ENCODE data around the gene STAB1. TPM values are rescaled to one million over a fixed set of nuclear protein-coding genes. Genes with fewer than 3 reads are reported as not detected.
A peak's percentile ranks its signal among the peaks of the same experiment; 100 is the strongest.

STAB1 gene
- total and polyA plus RNA-seq, 2 of the 8 experiments (the other 6 are each of a cell fraction or from before 2014, with no cell fraction given), result 1.0 to 1.9 TPM

- TF ChIP-seq USF2 (IDR thresholded peaks at IDR 0.05; ENCODE audit: low read length), result peak; percentile 85
- TF ChIP-seq CHD2 (IDR thresholded peaks at IDR 0.05; ENCODE audit: low read length), result peak; percentile 68
- TF ChIP-seq MAX (IDR thresholded peaks at IDR 0.05), result peak; percentile 98
- TF ChIP-seq RXRA (IDR thresholded peaks at IDR 0.05; ENCODE audit: insufficient read depth, low read depth, low read length), result no peak
- TF ChIP-seq SRF (IDR thresholded peaks at IDR 0.05; ENCODE audit: low read depth, low read length), result no peak
- peak; percentile 54 for TF ChIP-seq KDM4A (IDR thresholded peaks at IDR 0.05; ENCODE audit: low read depth, low read length, severe bottlenecking)
- peak; percentile 95 for TF ChIP-seq E2F6 (IDR thresholded peaks at IDR 0.05)
- no peak for TF ChIP-seq BCL11A (IDR thresholded peaks at IDR 0.05; ENCODE audit: low read depth in 2 of 2, low read length in 2 of 2)
- TF ChIP-seq CTBP2 (IDR thresholded peaks at IDR 0.05; ENCODE audit: borderline replicate concordance, insufficient read depth, insufficient read length, low read length), result no peak
- peak in 1 of 2 experiments; percentile 97; a peak in 2 of 3 replicates for TF ChIP-seq POLR2A (IDR thresholded peaks at IDR 0.05; ENCODE audit: control extremely low read depth in 1 of 2, low read depth in 2 of 2, low read length in 2 of 2)
- TF ChIP-seq GTF2F1 (IDR thresholded peaks at IDR 0.05; ENCODE audit: borderline replicate concordance, low read depth, low read length), result peak; percentile 90
- peak; percentile 13; the same call in 1 of the 2 replicates for TF ChIP-seq BACH1 (IDR thresholded peaks at IDR 0.05; ENCODE audit: low read length)
These were observed 41.4 kb downstream of the STAB1 start, which contains the start of gene UQCC5 (continued) for GRCh38 chr3:52536369-52537164.
